ENCODE results near the gene IRF2.

- no peak for TF ChIP-seq POLR2A (IDR thresholded peaks at IDR 0.05)
- no peak for TF ChIP-seq CTCF (IDR thresholded peaks at IDR 0.05)
- no peak for TF ChIP-seq EP300 (IDR thresholded peaks at IDR 0.05)
These were observed 64.2 kb downstream of the IRF2 start for GRCh38 chr4:184409911-184410692.

Data from ovary (tissue), 3 donors.